CD14-positive monocyte (primary cell): ENCODE results near the gene CDK6. TPM values are rescaled to one million over a fixed set of nuclear protein-coding genes. Genes with fewer than 3 reads are reported as not detected.
A peak's percentile ranks its signal among the peaks of the same experiment; 100 is the strongest.

Experiments used
- DNase-seq, 3 donors: peaks; one replicate each; pipeline ENCODE4 v3.0.0-alpha.2; 2011 to 2022
- H2AFZ ChIP-seq: 2 replicates; pipeline ENCODE4 v1.6.0; 2012; ENCODE audit warnings: mild to moderate bottlenecking, low read depth, low read length, inconsistent platforms; ENCODE audit not compliant: insufficient read depth, poor library complexity, severe bottlenecking
- H3K27ac ChIP-seq, 2 donors: 1 replicate in 1 of 2; 2 replicates in 1 of 2; pipeline ENCODE4 v1.5.1; 2012 to 2013; ENCODE audit warnings: low read length in 2 of 2, control low read depth in 1 of 2, inconsistent platforms in 1 of 2, low read depth in 1 of 2, mild to moderate bottlenecking in 1 of 2
- H3K27me3 ChIP-seq, 2 donors: one replicate each; pipeline versions ENCODE4 v1.6.0 to v1.6.1; 2011 to 2013; ENCODE audit warnings: low read length in 2 of 2; ENCODE audit not compliant: control insufficient read depth in 2 of 2, insufficient read depth in 2 of 2
- H3K36me3 ChIP-seq, 2 donors: replicated peaks in 1 of 2; 1 replicate in 1 of 2; 2 replicates in 1 of 2; pipeline versions ENCODE4 v1.5.1 to v1.6.1; 2012 to 2013; ENCODE audit warnings: low read length in 2 of 2, control low read depth in 1 of 2, inconsistent platforms in 1 of 2, mild to moderate bottlenecking in 1 of 2; ENCODE audit not compliant: insufficient read depth in 2 of 2, control insufficient read depth in 1 of 2
- H3K4me1 ChIP-seq, 2 donors: 1 replicate in 1 of 2; 2 replicates in 1 of 2; pipeline versions ENCODE4 v1.5.1 to v1.6.1; 2012 to 2013; ENCODE audit warnings: low read length in 2 of 2, control low read depth in 1 of 2, inconsistent platforms in 1 of 2, mild to moderate bottlenecking in 1 of 2, moderate library complexity in 1 of 2; ENCODE audit not compliant: insufficient read depth in 2 of 2, control insufficient read depth in 1 of 2
- H3K4me2 ChIP-seq: replicated peaks from 2 replicates; pipeline ENCODE3; 2012; ENCODE audit warnings: low read length, moderate library complexity, mild to moderate bottlenecking; ENCODE audit not compliant: poor library complexity, severe bottlenecking; ENCODE audit errors: extremely low read depth
- H3K4me3 ChIP-seq, 3 experiments: fragments of 200-600 bp in 1 of 3; sonication (generic) in 1 of 3; replicated peaks in 1 of 3; 1 replicate in 2 of 3; 2 replicates in 1 of 3; pipeline ENCODE4 v1.5.1; 2011 to 2013; ENCODE audit warnings: low read length in 3 of 3, mild to moderate bottlenecking in 3 of 3, control low read depth in 2 of 3, low read depth in 2 of 3, inconsistent platforms in 1 of 3, moderate library complexity in 1 of 3
- H3K79me2 ChIP-seq: 2 replicates; pipeline ENCODE4 v1.6.0; 2012; ENCODE audit warnings: mild to moderate bottlenecking, control low read depth, inconsistent platforms, low read length, moderate library complexity; ENCODE audit not compliant: insufficient read depth
- H3K9ac ChIP-seq: 2 replicates; pipeline ENCODE4 v1.6.0; 2017; ENCODE audit warnings: low read length, mild to moderate bottlenecking; ENCODE audit not compliant: insufficient read depth, poor library complexity, severe bottlenecking
- H3K9me3 ChIP-seq, 2 donors: replicated peaks in 1 of 2; 1 replicate in 1 of 2; 2 replicates in 1 of 2; pipeline versions ENCODE4 v1.5.1 to v1.6.1; 2012 to 2013; ENCODE audit warnings: low read length in 2 of 2, control low read depth in 1 of 2; ENCODE audit not compliant: control insufficient read depth in 1 of 2, insufficient read depth in 1 of 2
- H4K20me1 ChIP-seq: 2 replicates; pipeline ENCODE4 v1.6.0; 2012; ENCODE audit warnings: mild to moderate bottlenecking, low read length, control low read depth, moderate library complexity; ENCODE audit not compliant: insufficient read depth
- H3K27ac Mint-ChIP-seq, 7 donors: one replicate each; pipeline ENCODE4 v1.8.0; 2020; ENCODE audit warnings: mild to moderate bottlenecking in 7 of 7, mixed read lengths in 7 of 7, moderate library complexity in 6 of 7, inconsistent platforms in 2 of 7
- H3K27me3 Mint-ChIP-seq, 3 donors: one replicate each; pipeline ENCODE4 v1.8.0; 2021 to 2022; ENCODE audit warnings: low read depth in 3 of 3, mild to moderate bottlenecking in 3 of 3, mixed read lengths in 3 of 3, moderate library complexity in 3 of 3, inconsistent platforms in 1 of 3
- H3K36me3 Mint-ChIP-seq, 2 donors: one replicate each; pipeline ENCODE4 v1.8.0; 2020; ENCODE audit warnings: mixed read lengths in 2 of 2, inconsistent platforms in 1 of 2, mild to moderate bottlenecking in 1 of 2
- H3K4me1 Mint-ChIP-seq: one replicate; pipeline ENCODE4 v1.8.0; 2020; ENCODE audit warnings: mild to moderate bottlenecking, mixed read lengths
- H3K4me3 Mint-ChIP-seq, 2 donors: one replicate each; pipeline ENCODE4 v1.8.0; 2020; ENCODE audit warnings: mild to moderate bottlenecking in 2 of 2, mixed read lengths in 2 of 2, moderate library complexity in 1 of 2
- H3K9me3 Mint-ChIP-seq, 7 donors: one replicate each; pipeline ENCODE4 v1.8.0; 2020 to 2022; ENCODE audit warnings: mixed read lengths in 7 of 7, mild to moderate bottlenecking in 6 of 7, moderate library complexity in 6 of 7, inconsistent platforms in 2 of 7
- WGBS: methylation state at CpG from one replicate; pipeline ENCODE4 v1.1.5; 2013; ENCODE audit warnings: missing lambda C conversion rate; ENCODE audit not compliant: insufficient coverage; 5-methylcytosine and 5-hydroxymethylcytosine counted together
- intact Hi-C, 2 donors: fragments of 100-400 bp; cut with micrococcal nuclease; formaldehyde crosslinking; loops; one replicate each; pipeline versions ENCODE4 v1.15.0 to v1.15.1; 2023
- polyA plus RNA-seq, 3 donors: library from polyadenylated mRNA; depleted of rRNA in 1 of 3; unstranded in 2 of 3; stranded (reverse) in 1 of 3; fragments of 300-500 nt in 2 of 3; fragments of >200 nt in 1 of 3; fragmentation: Illumina TruSeq in 2 of 3; gene quantifications; 1 replicate in 2 of 3; 2 replicates in 1 of 3; pipeline ENCODE4 v1.2.3, GENCODE V29; 2012 to 2021
- TF ChIP-seq, protein P1 (sequence below): fragments of 200-600 bp; IDR thresholded peaks from one replicate; pipeline ENCODE4 v1.8.0; 2022; ENCODE audit warnings: antibody characterized with exemption, mild to moderate bottlenecking

The CDK6 gene
- polyA plus RNA-seq, 3 donors = 3.4 to 4.3 (median 3.8) TPM

DNA sequence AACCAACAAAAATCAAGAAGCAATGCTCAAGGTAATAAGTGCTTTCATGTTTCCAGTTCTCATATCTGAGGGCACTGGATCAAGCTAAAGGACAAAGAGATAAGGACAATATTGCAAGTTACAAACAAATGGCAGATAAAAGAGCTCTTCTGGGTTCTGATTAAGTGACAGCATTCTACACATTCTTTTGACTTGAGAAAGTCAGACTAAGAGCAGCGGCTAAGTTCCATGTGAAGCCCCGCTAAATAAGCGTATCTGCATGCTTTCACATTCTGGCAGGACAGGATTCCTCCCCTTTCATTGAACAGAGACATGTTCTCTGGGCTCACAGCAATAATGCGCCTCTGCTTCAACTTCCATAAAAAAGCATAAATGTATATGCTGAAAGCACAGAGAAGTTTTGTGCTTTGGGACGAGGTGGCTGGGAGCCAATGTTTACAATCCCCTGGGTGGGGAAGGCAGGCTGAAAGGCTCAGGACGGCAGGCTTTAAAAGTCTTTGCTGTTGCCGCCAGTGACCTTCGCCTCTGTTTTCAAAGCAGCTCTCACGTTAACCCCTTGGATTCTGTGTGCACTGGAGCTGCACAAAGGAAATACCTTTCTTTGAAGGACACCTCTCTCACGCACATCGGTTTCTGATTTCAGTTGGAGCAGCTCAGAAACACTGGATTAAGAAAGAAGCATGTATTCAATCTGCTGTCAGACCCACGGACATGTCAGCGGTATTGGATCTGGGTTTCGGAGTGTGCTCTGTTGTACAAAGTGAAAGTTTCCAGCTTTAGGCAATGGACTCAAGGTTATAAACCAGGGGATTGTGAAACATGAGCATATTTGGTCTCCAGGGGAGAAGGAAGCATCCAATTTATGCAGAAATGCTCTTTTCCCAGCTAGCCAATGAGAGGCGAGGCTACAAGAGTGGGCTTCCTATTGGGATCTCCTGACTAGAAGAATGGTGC lies 140.8 kb downstream of the CDK6 start:
- no peaks in the 10 kb centered on the region for H4K20me1 ChIP-seq
- Mint-ChIP-seq H3K9me3 (no peaks in the 10 kb centered on the region), H3K36me3 (no peaks in the 10 kb centered on the region), H3K27ac (peak overlapping the region; percentile 30 to 89 (median 56)), H3K4me3 (peak overlapping the region; percentile 78 to 79), H3K4me1 (peaks cover 15% of the 10 kb centered on the region), H3K27me3 (no peaks in the 10 kb centered on the region)
- H3K4me1 ChIP-seq = peaks cover 0 to 6% of the 10 kb centered on the region in 2 donors
- no peaks in the 10 kb centered on the region for H3K36me3 ChIP-seq
- DNase-seq = peak in 2 of 3 donors; percentile 28 to 53
- TF ChIP-seq, protein P1, sequence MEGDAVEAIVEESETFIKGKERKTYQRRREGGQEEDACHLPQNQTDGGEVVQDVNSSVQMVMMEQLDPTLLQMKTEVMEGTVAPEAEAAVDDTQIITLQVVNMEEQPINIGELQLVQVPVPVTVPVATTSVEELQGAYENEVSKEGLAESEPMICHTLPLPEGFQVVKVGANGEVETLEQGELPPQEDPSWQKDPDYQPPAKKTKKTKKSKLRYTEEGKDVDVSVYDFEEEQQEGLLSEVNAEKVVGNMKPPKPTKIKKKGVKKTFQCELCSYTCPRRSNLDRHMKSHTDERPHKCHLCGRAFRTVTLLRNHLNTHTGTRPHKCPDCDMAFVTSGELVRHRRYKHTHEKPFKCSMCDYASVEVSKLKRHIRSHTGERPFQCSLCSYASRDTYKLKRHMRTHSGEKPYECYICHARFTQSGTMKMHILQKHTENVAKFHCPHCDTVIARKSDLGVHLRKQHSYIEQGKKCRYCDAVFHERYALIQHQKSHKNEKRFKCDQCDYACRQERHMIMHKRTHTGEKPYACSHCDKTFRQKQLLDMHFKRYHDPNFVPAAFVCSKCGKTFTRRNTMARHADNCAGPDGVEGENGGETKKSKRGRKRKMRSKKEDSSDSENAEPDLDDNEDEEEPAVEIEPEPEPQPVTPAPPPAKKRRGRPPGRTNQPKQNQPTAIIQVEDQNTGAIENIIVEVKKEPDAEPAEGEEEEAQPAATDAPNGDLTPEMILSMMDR = no peak
- H3K27me3 ChIP-seq = no peaks in the 10 kb centered on the region
- peak overlapping the region; percentile 49 for H3K9ac ChIP-seq
- peaks cover 4% of the 10 kb centered on the region for H3K79me2 ChIP-seq
- WGBS = 74% methylated on average over 12 of the region's 15 CpGs
- intact Hi-C loops = loop anchor here (10.0 kb wide), 1 partner anchor 359 kb away; no protein-coding TSS in a partner anchor
- no peaks in the 10 kb centered on the region for H3K9me3 ChIP-seq
- peak overlapping the region; percentile 27 to 94 (median 70) for H3K4me3 ChIP-seq
- peak overlapping the region; percentile 48 for H3K4me2 ChIP-seq
- H3K27ac ChIP-seq = peak overlapping the region in 1 of 2 donors; percentile 68
- peak overlapping the region; percentile 62 for H2AFZ ChIP-seq

DNA sequence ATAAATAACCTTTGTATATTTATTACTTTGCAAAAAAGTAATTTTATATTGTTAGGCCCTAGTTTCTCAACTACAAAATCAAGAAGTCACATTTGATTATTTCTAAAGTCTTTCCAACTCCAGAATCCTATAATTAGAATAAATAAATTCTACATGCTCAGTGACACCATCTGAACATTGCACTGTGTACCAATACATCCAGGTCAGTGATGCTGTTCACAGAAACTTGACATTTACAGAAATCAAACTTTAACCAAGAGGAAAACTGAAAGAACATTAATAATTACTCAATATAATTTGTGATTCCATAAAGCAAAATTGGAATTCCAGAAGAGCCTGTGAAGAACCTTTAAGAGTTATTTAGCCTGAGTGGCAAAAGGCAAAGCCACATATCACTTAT lies 142.2 kb downstream of the CDK6 start:
- Mint-ChIP-seq H3K27me3 (no peaks in the 10 kb centered on the region), H3K36me3 (no peaks in the 10 kb centered on the region), H3K9me3 (peaks cover 0 to 2% (median 0%) of the 10 kb centered on the region in 7 donors), H3K4me3 (no peak overlapping the region), H3K27ac (no peak overlapping the region), H3K4me1 (peaks cover 15% of the 10 kb centered on the region)
- peaks cover 4% of the 10 kb centered on the region for H3K79me2 ChIP-seq
- H3K4me3 ChIP-seq = no peak overlapping the region
- intact Hi-C loops = loop anchor here (5.0 to 10.0 kb wide), 3 partner anchors 72 to 361 kb away; no protein-coding TSS in a partner anchor
- no peak for DNase-seq
- H3K9me3 ChIP-seq = no peaks in the 10 kb centered on the region
- H2AFZ ChIP-seq = no peak overlapping the region
- no peaks in the 10 kb centered on the region for H3K36me3 ChIP-seq
- no peaks in the 10 kb centered on the region for H3K27me3 ChIP-seq
- H4K20me1 ChIP-seq = no peaks in the 10 kb centered on the region
- H3K4me1 ChIP-seq = peaks cover 0 to 6% of the 10 kb centered on the region in 2 donors
- no peak overlapping the region for H3K9ac ChIP-seq
- H3K27ac ChIP-seq = no peak overlapping the region
- TF ChIP-seq, protein P1 = no peak
- H3K4me2 ChIP-seq = no peak overlapping the region
